Fibroblast of the conjunctiva (primary cell): ENCODE measurements around the gene GLRX5.
A peak's percentile ranks its signal among the peaks of the same experiment; 100 is the strongest.

Experiments used
- DNase-seq: peaks from one replicate; pipeline ENCODE4 v3.0.0-alpha.2; 2010; ENCODE audit warnings: low read depth

The GLRX5 gene

GRCh38 chr14:95534299-95535225, at the start of gene GLRX5:
TSS of gene GLRX5 (plus strand) at chr14:95535050. CDS start at chr14:95535090, 40 bp downstream.
- peak; percentile 100 for DNase-seq

GRCh38 chr14:95485222-95485819, 49.5 kb upstream of the GLRX5 start:
- DNase-seq, result no peak

GRCh38 chr14:95486875-95487668, 47.8 kb upstream of the GLRX5 start:
- no peak for DNase-seq

GRCh38 chr14:95487669-95488084, 47.2 kb upstream of the GLRX5 start:
- no peak for DNase-seq

- no peak for DNase-seq
These were observed 46.3 kb upstream of the GLRX5 start for GRCh38 chr14:95488376-95489213.

GRCh38 chr14:95489214-95490137, 45.4 kb upstream of the GLRX5 start:
- no peak for DNase-seq

- DNase-seq, result no peak
These were observed 44.7 kb upstream of the GLRX5 start for GRCh38 chr14:95490138-95490509.

GRCh38 chr14:95490727-95491451, 44.0 kb upstream of the GLRX5 start:
- no peak for DNase-seq

- DNase-seq, result no peak
These were observed 42.8 kb upstream of the GLRX5 start for GRCh38 chr14:95491936-95492608.

GRCh38 chr14:95493503-95493902, 41.3 kb upstream of the GLRX5 start:
- DNase-seq, result no peak

GRCh38 chr14:95493976-95494375, 40.9 kb upstream of the GLRX5 start:
- DNase-seq, result no peak

GRCh38 chr14:95494456-95494855, 40.4 kb upstream of the GLRX5 start:
- no peak for DNase-seq

GRCh38 chr14:95495076-95495475, 39.8 kb upstream of the GLRX5 start:
- DNase-seq, result no peak

- no peak for DNase-seq
These were observed 39.3 kb upstream of the GLRX5 start for GRCh38 chr14:95495538-95496025.

- DNase-seq, result no peak
These were observed 38.7 kb upstream of the GLRX5 start for GRCh38 chr14:95496111-95496681.

- peak; percentile 56 for DNase-seq
These were observed 38.1 kb upstream of the GLRX5 start for GRCh38 chr14:95496690-95497259.

- no peak for DNase-seq
These were observed 37.3 kb upstream of the GLRX5 start for GRCh38 chr14:95497561-95498011.

GRCh38 chr14:95498622-95499353, 36.1 kb upstream of the GLRX5 start:
- DNase-seq, result no peak
